Gastroesophageal sphincter (tissue), 4 donors: ENCODE results near the gene TBC1D1. TPM values are rescaled to one million over a fixed set of nuclear protein-coding genes. Genes with fewer than 3 reads are reported as not detected.

Experiments
- ATAC-seq: fragments of 150-250 bp; one replicate; pipeline ENCODE4 v1.9.1; 2016; ENCODE audit warnings: mild to moderate bottlenecking, moderate library complexity
- H3K27ac ChIP-seq, 4 donors: fragments of 200-600 bp; sonication (generic) in 3 of 4; 1 replicate in 3 of 4; 2 replicates in 1 of 4; pipeline ENCODE4 v1.5.1; 2016 to 2019
- H3K27me3 ChIP-seq: fragments of 200-600 bp; sonication (generic); one replicate; pipeline ENCODE4 v1.5.1; 2019
- H3K36me3 ChIP-seq, 2 donors: fragments of 200-600 bp; sonication (generic); one replicate each; pipeline ENCODE4 v1.5.1; 2019; ENCODE audit warnings: control low read depth in 1 of 2
- H3K4me1 ChIP-seq, 3 donors: fragments of 200-600 bp; sonication (generic); 1 replicate in 2 of 3; 2 replicates in 1 of 3; pipeline ENCODE4 v1.5.1; 2016 to 2019; ENCODE audit warnings: control low read depth in 2 of 3
- H3K4me3 ChIP-seq, 2 donors: fragments of 200-600 bp; sonication (generic); one replicate each; pipeline ENCODE4 v1.5.1; 2019; ENCODE audit warnings: mild to moderate bottlenecking in 1 of 2, moderate library complexity in 1 of 2
- H3K9me3 ChIP-seq, 3 donors: fragments of 200-600 bp; sonication (generic); one replicate each; pipeline ENCODE4 v1.5.1; 2017 to 2019; ENCODE audit warnings: control low read depth in 2 of 3
- CTCF ChIP-seq, 4 experiments: fragments of 200-600 bp in 2 of 4; fragments of 450-650 bp in 2 of 4; sonication (generic) in 1 of 4; IDR thresholded peaks; one replicate each; pipeline ENCODE4 v1.5.1; 2017 to 2019; ENCODE audit warnings: antibody characterized with exemption in 4 of 4, mild to moderate bottlenecking in 2 of 4, moderate library complexity in 2 of 4
- EP300 ChIP-seq: sonication (generic); formaldehyde crosslinking; IDR thresholded peaks from one replicate; pipeline ENCODE4 v1.6.1; 2017; ENCODE audit warnings: antibody characterized with exemption, mild to moderate bottlenecking
- POLR2A ChIP-seq, 2 donors: fragments of 450-650 bp; IDR thresholded peaks; one replicate each; pipeline ENCODE4 v1.6.1; 2017; ENCODE audit warnings: antibody characterized with exemption in 2 of 2, mild to moderate bottlenecking in 2 of 2, moderate library complexity in 1 of 2
- POLR2AphosphoS5 ChIP-seq: sonication (generic); formaldehyde crosslinking; IDR thresholded peaks from one replicate; pipeline ENCODE4 v1.6.1; 2017; ENCODE audit warnings: antibody characterized with exemption
- WGBS, 2 donors: methylation state at CpG; one replicate each; pipeline ENCODE4 v1.1.5; 2018; ENCODE audit warnings: low coverage in 1 of 2; 5-methylcytosine and 5-hydroxymethylcytosine counted together
- total RNA-seq, 4 donors: library from RNA; depleted of rRNA; stranded (reverse); fragments of >200 nt; gene quantifications; one replicate each; pipeline ENCODE4 v1.1.0, GENCODE V29; 2016

TBC1D1 gene
- total RNA-seq, 4 donors from 2014 or later: 190 to 279 (median 241) TPM

- peaks cover 0 to 72% of the 10 kb centered on the region in 2 donors for H3K36me3 ChIP-seq
- ATAC-seq: no peak
- no peak overlapping the region for H3K27ac ChIP-seq
- 87 to 88% methylated on average over 6 of the region's 8 CpGs for WGBS, 2 donors
- no peaks in the 10 kb centered on the region for H3K9me3 ChIP-seq
- H3K27me3 ChIP-seq: no peaks in the 10 kb centered on the region
- TF ChIP-seq POLR2A (IDR thresholded peaks at IDR 0.05) (no peak), EP300 (no peak), POLR2AphosphoS5 (no peak), CTCF (IDR thresholded peaks at IDR 0.05) (no peak)
- peaks cover 2 to 33% (median 14%) of the 10 kb centered on the region in 3 donors for H3K4me1 ChIP-seq
- H3K4me3 ChIP-seq: no peak overlapping the region
Observed at GRCh38 chr4:38135201-38135600, 244.3 kb downstream of the TBC1D1 start.

GRCh38 chr4:38136604-38137003 is 245.7 kb downstream of the TBC1D1 start:
- ATAC-seq: no peak
- Histone ChIP-seq H3K4me3 (no peak overlapping the region), H3K27me3 (no peaks in the 10 kb centered on the region), H3K4me1 (peaks cover 2 to 19% (median 10%) of the 10 kb centered on the region in 3 donors), H3K27ac (no peak overlapping the region), H3K9me3 (no peaks in the 10 kb centered on the region), H3K36me3 (peaks cover 0 to 82% of the 10 kb centered on the region in 2 donors)
- TF ChIP-seq POLR2A (IDR thresholded peaks at IDR 0.05): no peak
- TF ChIP-seq CTCF (IDR thresholded peaks at IDR 0.05): no peak
- TF ChIP-seq EP300: no peak
- no peak for TF ChIP-seq POLR2AphosphoS5
- WGBS, 2 donors: 80 to 92% methylated on average over 1 to 7 of the region's 10 CpGs

GRCh38 chr4:38137080-38137479 is 246.2 kb downstream of the TBC1D1 start:
- 91 to 100% methylated on average over 1 to 11 of the region's 17 CpGs for WGBS, 2 donors
- Histone ChIP-seq H3K4me1 (peaks cover 0 to 14% (median 5%) of the 10 kb centered on the region in 3 donors), H3K27me3 (no peaks in the 10 kb centered on the region), H3K27ac (no peak overlapping the region), H3K9me3 (no peaks in the 10 kb centered on the region), H3K36me3 (peaks cover 0 to 86% of the 10 kb centered on the region in 2 donors), H3K4me3 (no peak overlapping the region)
- no peak for ATAC-seq
- TF ChIP-seq CTCF (IDR thresholded peaks at IDR 0.05) (no peak), POLR2A (IDR thresholded peaks at IDR 0.05) (no peak), EP300 (no peak), POLR2AphosphoS5 (no peak)

GRCh38 chr4:38138363-38138762 is 247.5 kb downstream of the TBC1D1 start:
- Histone ChIP-seq H3K4me3 (no peak overlapping the region), H3K9me3 (no peaks in the 10 kb centered on the region), H3K36me3 (peaks cover 0 to 83% of the 10 kb centered on the region in 2 donors), H3K27ac (no peak overlapping the region), H3K4me1 (peaks cover 0 to 1% (median 0%) of the 10 kb centered on the region in 3 donors), H3K27me3 (no peaks in the 10 kb centered on the region)
- WGBS, 2 donors: 95 to 96% methylated on average over 3 to 4 of the region's 4 CpGs
- no peak for ATAC-seq
- TF ChIP-seq POLR2AphosphoS5 (no peak), EP300 (no peak), POLR2A (IDR thresholded peaks at IDR 0.05) (no peak), CTCF (IDR thresholded peaks at IDR 0.05) (no peak)

GRCh38 chr4:38139187-38139586 is 248.3 kb downstream of the TBC1D1 start:
- WGBS, 2 donors: 93 to 98% methylated on average over 2 to 4 of the region's 4 CpGs
- no peak for ATAC-seq
- TF ChIP-seq POLR2AphosphoS5 (no peak), EP300 (no peak), CTCF (IDR thresholded peaks at IDR 0.05) (no peak), POLR2A (IDR thresholded peaks at IDR 0.05) (no peak)

More at GRCh38 chr4:38139187-38139586, 248.3 kb downstream of the TBC1D1 start:
- Histone ChIP-seq H3K36me3 (peaks cover 0 to 75% of the 10 kb centered on the region in 2 donors), H3K9me3 (no peaks in the 10 kb centered on the region), H3K27ac (no peak overlapping the region), H3K4me1 (peaks cover 0 to 3% (median 2%) of the 10 kb centered on the region in 3 donors), H3K4me3 (no peak overlapping the region), H3K27me3 (no peaks in the 10 kb centered on the region)
